ENCODE results near the gene WDR83. TPM values are rescaled to one million over a fixed set of nuclear protein-coding genes. Genes with fewer than 3 reads are reported as not detected.
"Not testable (repeated sequence)": the region's sequence is repeated elsewhere in the genome, so short reads cannot be mapped to it uniquely, and the experiment has no call there.

WDR83 gene
- total RNA-seq, 1 donor from 2014 or later = 20.8 TPM

GRCh38 chr19:12708641-12709040 is 42.0 kb downstream of the WDR83 start:
- ChIA-PET POLR2A (no interaction called here), CTCF (no interaction called here)
- intact Hi-C loops (cut with micrococcal nuclease) = no loop called here
- Mint-ChIP-seq H3K27ac (no peak overlapping the region), H3K4me3 (no peak overlapping the region), H3K27me3 (no peaks in the 10 kb centered on the region), H3K4me1 (no peaks in the 10 kb centered on the region), H3K36me3 (ENCODE audit: low read depth) (peaks cover 76% of the 10 kb centered on the region), H3K9me3 (no peaks in the 10 kb centered on the region)
- ATAC-seq (ENCODE audit: low read depth) (no peak), DNase-seq (no peak)
- TF ChIP-seq CTCF (IDR thresholded peaks at IDR 0.05) = no peak

GRCh38 chr19:12711187-12711586 is 44.6 kb downstream of the WDR83 start:
- Mint-ChIP-seq H3K4me1 (no peaks in the 10 kb centered on the region), H3K27me3 (no peaks in the 10 kb centered on the region), H3K27ac (no peak overlapping the region), H3K4me3 (no peak overlapping the region), H3K36me3 (ENCODE audit: low read depth) (peaks cover 71% of the 10 kb centered on the region), H3K9me3 (no peaks in the 10 kb centered on the region)
- CTCF ChIA-PET = no interaction called here
- TF ChIP-seq CTCF (IDR thresholded peaks at IDR 0.05) = no peak
- ATAC-seq (ENCODE audit: low read depth) = no peak
- POLR2A ChIA-PET = interaction anchor here (1.5 kb wide), 1 partner anchor 12 kb away, joined by 5 read pairs; the partner anchor contains the start of gene TNPO2
- no peak for DNase-seq
- intact Hi-C loops (cut with micrococcal nuclease) = no loop called here

- CTCF ChIA-PET; H3K4me1 Mint-ChIP-seq; intact Hi-C loops (cut with micrococcal nuclease); H3K4me3 Mint-ChIP-seq; DNase-seq; H3K9me3 Mint-ChIP-seq; H3K27me3 Mint-ChIP-seq; ATAC-seq (ENCODE audit: low read depth); H3K27ac Mint-ChIP-seq: not testable (repeated sequence)
- POLR2A ChIA-PET = interaction anchor here (0.7 kb wide), 1 partner anchor 216 kb away, joined by 6 read pairs; no protein-coding TSS in a partner anchor
- peaks cover 68% of the 10 kb centered on the region for H3K36me3 Mint-ChIP-seq (ENCODE audit: low read depth)
Measured at GRCh38 chr19:12712077-12712476, 45.5 kb downstream of the WDR83 start.

GRCh38 chr19:12713304-12713703 is 46.7 kb downstream of the WDR83 start:
- H3K4me1 Mint-ChIP-seq; DNase-seq; H3K9me3 Mint-ChIP-seq; H3K27ac Mint-ChIP-seq; intact Hi-C loops (cut with micrococcal nuclease); H3K27me3 Mint-ChIP-seq; ATAC-seq (ENCODE audit: low read depth); H3K4me3 Mint-ChIP-seq; CTCF ChIA-PET: not testable (repeated sequence)
- peaks cover 66% of the 10 kb centered on the region for H3K36me3 Mint-ChIP-seq (ENCODE audit: low read depth)
- POLR2A ChIA-PET = interaction anchor here (0.7 kb wide), 1 partner anchor 24 kb away, joined by 3 read pairs; the partner anchor contains the start of gene GET3

GRCh38 chr19:12715102-12715501 is 48.5 kb downstream of the WDR83 start:
- intact Hi-C loops (cut with micrococcal nuclease) = no loop called here
- H3K27me3 Mint-ChIP-seq = no peaks in the 10 kb centered on the region
- no peak for DNase-seq
- H3K27ac Mint-ChIP-seq = no peak overlapping the region
- no peaks in the 10 kb centered on the region for H3K9me3 Mint-ChIP-seq
- no peak for TF ChIP-seq CTCF (IDR thresholded peaks at IDR 0.05)
- ATAC-seq (ENCODE audit: low read depth) = no peak
- H3K4me3 Mint-ChIP-seq = no peak overlapping the region
- POLR2A ChIA-PET = interaction anchor here (0.6 kb wide), 1 partner anchor 22 kb away, joined by 3 read pairs; no protein-coding TSS in a partner anchor
- CTCF ChIA-PET = interaction anchor here (3.3 kb wide), 1 partner anchor 42 kb away, joined by 14 read pairs; no protein-coding TSS in a partner anchor
- H3K36me3 Mint-ChIP-seq (ENCODE audit: low read depth) = peaks cover 65% of the 10 kb centered on the region
- peaks cover 12% of the 10 kb centered on the region for H3K4me1 Mint-ChIP-seq

- ChIA-PET CTCF (interaction anchor here (0.7 to 3.3 kb wide), 4 partner anchors 21 to 44 kb away, joined by 4 to 14 read pairs (median 9); no protein-coding TSS in a partner anchor), POLR2A (no interaction called here)
- no peak for TF ChIP-seq CTCF (IDR thresholded peaks at IDR 0.05)
- Mint-ChIP-seq H3K9me3 (no peaks in the 10 kb centered on the region), H3K27ac (no peak overlapping the region), H3K4me3 (no peak overlapping the region), H3K4me1 (peaks cover 17% of the 10 kb centered on the region), H3K36me3 (ENCODE audit: low read depth) (peaks cover 59% of the 10 kb centered on the region), H3K27me3 (no peaks in the 10 kb centered on the region)
- DNase-seq (no peak), ATAC-seq (ENCODE audit: low read depth) (no peak)
- intact Hi-C loops (cut with micrococcal nuclease) = loop anchor here (2.0 kb wide), 1 partner anchor 131 kb away; no protein-coding TSS in a partner anchor
Measured at GRCh38 chr19:12715929-12716328, 49.3 kb downstream of the WDR83 start.
